CD4-positive, alpha-beta memory T cell (primary cell): ENCODE data around the gene CGB3. TPM values are rescaled to one million over a fixed set of nuclear protein-coding genes. Genes with fewer than 3 reads are reported as not detected.
"Not testable (repeated sequence)": the region's sequence is repeated elsewhere in the genome, so short reads cannot be mapped to it uniquely, and the experiment has no call there.

Experiments used
- CTCF ChIA-PET: fragments of 350-600 bp; sonication (Branson Sonifier 250); formaldehyde crosslinking; loops from one replicate; lab custom pipeline; 2021; ENCODE audit warnings: inconsistent platforms; ENCODE audit not compliant: partially characterized antibody; lab: Charles Lee
- POLR2A ChIA-PET: fragments of 350-600 bp; sonication (Branson Sonifier 250); formaldehyde crosslinking; loops from one replicate; lab custom pipeline; 2021; ENCODE audit not compliant: partially characterized antibody; lab: Charles Lee
- DNase-seq, 5 donors: peaks; one replicate each; pipeline versions ENCODE4 v3.0.0 to v3.0.0-alpha.2; 2020 to 2022; ENCODE audit warnings: mixed read lengths in 1 of 5
- H3K27ac ChIP-seq: one replicate; pipeline ENCODE4 v1.7.0; 2013; ENCODE audit warnings: low read depth, low read length
- H3K27me3 ChIP-seq: 2 replicates; pipeline ENCODE4 v1.7.0; 2013; ENCODE audit warnings: mild to moderate bottlenecking, low read length, moderate library complexity; ENCODE audit not compliant: insufficient read depth
- H3K36me3 ChIP-seq: 2 replicates; pipeline ENCODE4 v1.7.0; 2013; ENCODE audit warnings: mild to moderate bottlenecking, low read length, moderate library complexity; ENCODE audit not compliant: insufficient read depth
- H3K4me1 ChIP-seq: 2 replicates; pipeline ENCODE4 v1.7.0; 2013; ENCODE audit warnings: mild to moderate bottlenecking, low read length, moderate library complexity; ENCODE audit not compliant: insufficient read depth
- H3K4me3 ChIP-seq, 2 donors: one replicate each; pipeline ENCODE4 v1.7.0; 2013; ENCODE audit warnings: low read length in 2 of 2, mild to moderate bottlenecking in 1 of 2
- H3K9me3 ChIP-seq, 2 donors: one replicate each; pipeline ENCODE4 v1.7.0; 2013; ENCODE audit warnings: low read length in 2 of 2, control low read depth in 1 of 2; ENCODE audit not compliant: control insufficient read depth in 1 of 2
- H3K27ac Mint-ChIP-seq, 7 donors: one replicate each; pipeline ENCODE4 v1.8.0; 2020 to 2021; ENCODE audit warnings: mixed read lengths in 7 of 7, mild to moderate bottlenecking in 6 of 7, inconsistent platforms in 3 of 7, moderate library complexity in 3 of 7
- H3K27me3 Mint-ChIP-seq, 2 donors: one replicate each; pipeline ENCODE4 v1.8.0; 2020 to 2021; ENCODE audit warnings: mixed read lengths in 2 of 2
- H3K36me3 Mint-ChIP-seq, 2 donors: one replicate each; pipeline ENCODE4 v1.8.0; 2020 to 2021; ENCODE audit warnings: mixed read lengths in 2 of 2, inconsistent platforms in 1 of 2, mild to moderate bottlenecking in 1 of 2
- H3K4me1 Mint-ChIP-seq, 4 donors: one replicate each; pipeline ENCODE4 v1.8.0; 2020 to 2021; ENCODE audit warnings: mixed read lengths in 4 of 4, mild to moderate bottlenecking in 1 of 4
- H3K4me3 Mint-ChIP-seq, 8 donors: one replicate each; pipeline ENCODE4 v1.8.0; 2020 to 2021; ENCODE audit warnings: mixed read lengths in 8 of 8, mild to moderate bottlenecking in 7 of 8, moderate library complexity in 6 of 8, inconsistent platforms in 3 of 8
- H3K9me3 Mint-ChIP-seq, 8 donors: one replicate each; pipeline ENCODE4 v1.8.0; 2020 to 2021; ENCODE audit warnings: mixed read lengths in 8 of 8, mild to moderate bottlenecking in 5 of 8, inconsistent platforms in 3 of 8, moderate library complexity in 1 of 8
- intact Hi-C: fragments of 100-400 bp; cut with micrococcal nuclease; formaldehyde crosslinking; loops from one replicate; pipeline ENCODE4 v1.15.1; 2023
- polyA plus RNA-seq, 2 donors: library from polyadenylated mRNA; unstranded; fragments of 300-500 nt; fragmentation: Illumina TruSeq; gene quantifications; one replicate each; pipeline ENCODE4 v1.2.3, GENCODE V29; 2021
- total RNA-seq, 2 experiments: library from RNA; stranded (reverse); gene quantifications; one replicate each; pipeline ENCODE4 v1.2.3, GENCODE V29; 2021

The CGB3 gene
- total and polyA plus RNA-seq, 4 experiments from 2014 or later = not detected

- DNase-seq = peak in 4 of 5 donors; percentile 20 to 43 (median 22)
- Mint-ChIP-seq H3K9me3 (peaks cover 0 to 3% (median 0%) of the 10 kb centered on the region in 8 donors), H3K27me3 (peaks cover 16 to 24% of the 10 kb centered on the region in 2 donors), H3K27ac (peak within 1 kb of the TSS; percentile 2 to 60 (median 18)), H3K4me3 (peak within 1 kb of the TSS; percentile 79 to 93 (median 89)), H3K36me3 (no peaks in the 10 kb centered on the region), H3K4me1 (peaks cover 7 to 27% (median 14%) of the 10 kb centered on the region in 4 donors)
- ChIA-PET CTCF (interaction anchor here (1.1 to 1.5 kb wide), 2 partner anchors 57 to 58 kb away, joined by 3 read pairs; no protein-coding TSS in a partner anchor), POLR2A (interaction anchor here (0.6 to 2.1 kb wide), 3 partner anchors 57 to 622 kb away, joined by 3 to 8 read pairs (median 3); partner anchors contain the start of genes GYS1, LIN7B and RUVBL2)
- intact Hi-C loops = loop anchor here (2.0 to 10.0 kb wide), 2 partner anchors 39 to 63 kb away; partner anchors contain the start of genes GYS1 and RUVBL2
- no peaks in the 10 kb centered on the region for H3K36me3 ChIP-seq
- peaks cover 23% of the 10 kb centered on the region for H3K4me1 ChIP-seq
- H3K27me3 ChIP-seq = peaks cover 18% of the 10 kb centered on the region
- no peaks in the 10 kb centered on the region for H3K9me3 ChIP-seq
- H3K27ac ChIP-seq = no peak within 1 kb of the TSS
- H3K4me3 ChIP-seq = peak within 1 kb of the TSS; percentile 49 to 57
Observed at GRCh38 chr19:49057636-49058234, 33.6 kb upstream of the CGB3 start, which contains the start of gene CGB7. TSS of gene CGB7 (minus strand) at chr19:49057749. CDS start at chr19:49055375, 2,374 bp downstream.

- peaks cover 7 to 27% (median 14%) of the 10 kb centered on the region in 4 donors for H3K4me1 Mint-ChIP-seq
- ChIA-PET POLR2A (interaction anchor here (0.6 to 2.1 kb wide), 4 partner anchors 37 to 623 kb away, joined by 3 to 8 read pairs (median 3); partner anchors contain the start of genes GYS1, LIN7B and RUVBL2), CTCF (interaction anchor here (1.0 to 1.5 kb wide), 5 partner anchors 11 to 64 kb away, joined by 3 to 7 read pairs (median 3); partner anchors contain the start of genes GYS1 and RUVBL2)
- H3K4me1 ChIP-seq = peaks cover 23% of the 10 kb centered on the region
- H3K27ac ChIP-seq, H3K36me3 ChIP-seq, H3K9me3 Mint-ChIP-seq, H3K36me3 Mint-ChIP-seq, H3K9me3 ChIP-seq: not testable (repeated sequence)
- H3K4me3 ChIP-seq = peak overlapping the region; percentile 49 to 57
- peaks cover 18% of the 10 kb centered on the region for H3K27me3 ChIP-seq
- intact Hi-C loops = loop anchor here (2.0 to 10.0 kb wide), 2 partner anchors 38 to 62 kb away; partner anchors contain the start of genes GYS1 and RUVBL2
- peak overlapping the region in 6 of 7 donors; percentile 2 to 60 (median 18) for H3K27ac Mint-ChIP-seq
- peaks cover 16 to 24% of the 10 kb centered on the region in 2 donors for H3K27me3 Mint-ChIP-seq
- H3K4me3 Mint-ChIP-seq = peak overlapping the region; percentile 79 to 93 (median 89)
- peak in 1 of 5 donors; percentile 13 for DNase-seq
Observed at GRCh38 chr19:49056902-49057596, 32.9 kb upstream of the CGB3 start.

GRCh38 chr19:49056101-49056901 lies 32.2 kb upstream of the CGB3 start:
- intact Hi-C loops = loop anchor here (2.0 to 10.0 kb wide), 2 partner anchors 38 to 62 kb away; partner anchors contain the start of genes GYS1 and RUVBL2
- peaks cover 7 to 27% (median 14%) of the 10 kb centered on the region in 4 donors for H3K4me1 Mint-ChIP-seq
- peak overlapping the region in 2 of 7 donors; percentile 2 to 17 for H3K27ac Mint-ChIP-seq
- Histone ChIP-seq H3K9me3 (no peaks in the 10 kb centered on the region), H3K4me3 (peak overlapping the region; percentile 49 to 57), H3K36me3 (no peaks in the 10 kb centered on the region), H3K4me1 (peaks cover 23% of the 10 kb centered on the region), H3K27me3 (peaks cover 18% of the 10 kb centered on the region), H3K27ac (no peak overlapping the region)
- ChIA-PET CTCF (interaction anchor here (1.0 to 1.5 kb wide), 4 partner anchors 11 to 63 kb away, joined by 3 to 7 read pairs (median 4); partner anchors contain the start of genes GYS1 and RUVBL2), POLR2A (interaction anchor here (1.4 kb wide), 1 partner anchor 36 kb away, joined by 3 read pairs; a partner anchor contains a TSS)
- peak; percentile 42 to 52 (median 48) for DNase-seq
- H3K27me3 Mint-ChIP-seq = peaks cover 16 to 24% of the 10 kb centered on the region in 2 donors
- H3K4me3 Mint-ChIP-seq = peak overlapping the region; percentile 79 to 93 (median 89)
- H3K36me3 Mint-ChIP-seq = no peaks in the 10 kb centered on the region
- H3K9me3 Mint-ChIP-seq = peaks cover 0 to 3% (median 0%) of the 10 kb centered on the region in 8 donors

- H3K4me1 ChIP-seq, H3K27me3 ChIP-seq, H3K27ac Mint-ChIP-seq, H3K36me3 ChIP-seq, CTCF ChIA-PET, DNase-seq, H3K36me3 Mint-ChIP-seq, H3K4me3 Mint-ChIP-seq, H3K9me3 Mint-ChIP-seq, H3K27me3 Mint-ChIP-seq, H3K9me3 ChIP-seq, H3K27ac ChIP-seq, POLR2A ChIA-PET, H3K4me3 ChIP-seq, H3K4me1 Mint-ChIP-seq: not testable (repeated sequence)
- intact Hi-C loops = loop anchor here (10.0 kb wide), 1 partner anchor 56 kb away; the partner anchor contains the start of genes GYS1 and RUVBL2
Observed at GRCh38 chr19:49050376-49051033, 26.4 kb upstream of the CGB3 start.

GRCh38 chr19:49049834-49050233 lies 25.7 kb upstream of the CGB3 start:
- H3K27me3 Mint-ChIP-seq, H3K9me3 Mint-ChIP-seq, H3K27ac ChIP-seq, H3K36me3 ChIP-seq, H3K27me3 ChIP-seq, H3K4me1 Mint-ChIP-seq, CTCF ChIA-PET, H3K4me3 ChIP-seq, DNase-seq, H3K9me3 ChIP-seq, POLR2A ChIA-PET, H3K27ac Mint-ChIP-seq, H3K4me1 ChIP-seq, H3K36me3 Mint-ChIP-seq, H3K4me3 Mint-ChIP-seq: not testable (repeated sequence)
- intact Hi-C loops = loop anchor here (10.0 kb wide), 1 partner anchor 55 kb away; the partner anchor contains the start of genes GYS1 and RUVBL2

GRCh38 chr19:49049011-49049410 lies 24.9 kb upstream of the CGB3 start, which contains the start of gene CGB8:
TSS of gene CGB8 (minus strand) at chr19:49049111. CDS start at chr19:49048739, 372 bp downstream.
- DNase-seq, H3K27me3 Mint-ChIP-seq, H3K27ac ChIP-seq: not testable (repeated sequence)

More at GRCh38 chr19:49049011-49049410, 24.9 kb upstream of the CGB3 start, which contains the start of gene CGB8:
- H3K36me3 ChIP-seq, H3K36me3 Mint-ChIP-seq, H3K4me1 Mint-ChIP-seq, intact Hi-C loops, H3K27me3 ChIP-seq, H3K4me3 Mint-ChIP-seq, H3K4me1 ChIP-seq, POLR2A ChIA-PET, H3K9me3 Mint-ChIP-seq, H3K4me3 ChIP-seq, CTCF ChIA-PET, H3K9me3 ChIP-seq: not testable (repeated sequence)
- peak within 1 kb of the TSS in 1 of 7 donors; percentile 64 for H3K27ac Mint-ChIP-seq
